T-helper 2 cell treated with Interferon-gamma antibody and Interleukin-4, amounts not matched to agents 100 ng/mL and 5 ng/mL, for 36 hours (primary cell): ENCODE results near the gene USP44. TPM values are rescaled to one million over a fixed set of nuclear protein-coding genes. Genes with fewer than 3 reads are reported as not detected.
"Not testable (repeated sequence)": the region's sequence is repeated elsewhere in the genome, so short reads cannot be mapped to it uniquely, and the experiment has no call there.

Experiments used
- intact Hi-C: fragments of 100-400 bp; cut with micrococcal nuclease; formaldehyde crosslinking; loops from one replicate; pipeline ENCODE4 v1.15.1; 2023
- total RNA-seq: library from RNA; stranded (reverse); gene quantifications from 2 replicates; pipeline ENCODE4 v1.2.3, GENCODE V29; 2022

Gene USP44
- total RNA-seq = 2.9 and 4.9 TPM in 2 replicates

DNA sequence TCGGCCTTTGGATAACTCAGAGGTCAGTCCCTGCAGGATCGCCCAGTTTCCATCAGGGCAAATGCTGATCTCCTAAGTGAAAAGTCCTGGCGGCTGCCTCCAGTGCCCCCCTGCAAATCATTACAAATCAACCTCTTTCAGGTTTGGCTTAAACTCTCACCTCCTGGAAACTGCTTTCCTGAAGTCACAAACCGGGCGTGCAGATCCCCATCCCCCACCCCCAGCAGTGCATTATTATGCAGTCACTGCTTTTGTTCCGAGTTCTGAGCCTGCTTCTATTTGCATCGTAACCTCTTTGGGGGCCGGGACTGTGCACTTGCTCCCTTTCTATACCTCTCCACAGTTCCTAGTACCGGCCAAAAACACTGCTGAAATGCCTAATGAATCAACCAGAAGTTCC, at the start of gene USP44:
USP44 (minus strand) TSS at position 172 of the 400 bp plus-strand sequence. CDS start 17,220 bp downstream, outside the sequence.
- intact Hi-C loops = loop anchor here (5.0 kb wide), 1 partner anchor 241 kb away; the partner anchor contains the start of gene NTN4

GRCh38 chr12:95600567-95600966, 49.3 kb upstream of the USP44 start:
- intact Hi-C loops = no loop called here

GRCh38 chr12:95599880-95600279, 48.6 kb upstream of the USP44 start:
- intact Hi-C loops = no loop called here

DNA sequence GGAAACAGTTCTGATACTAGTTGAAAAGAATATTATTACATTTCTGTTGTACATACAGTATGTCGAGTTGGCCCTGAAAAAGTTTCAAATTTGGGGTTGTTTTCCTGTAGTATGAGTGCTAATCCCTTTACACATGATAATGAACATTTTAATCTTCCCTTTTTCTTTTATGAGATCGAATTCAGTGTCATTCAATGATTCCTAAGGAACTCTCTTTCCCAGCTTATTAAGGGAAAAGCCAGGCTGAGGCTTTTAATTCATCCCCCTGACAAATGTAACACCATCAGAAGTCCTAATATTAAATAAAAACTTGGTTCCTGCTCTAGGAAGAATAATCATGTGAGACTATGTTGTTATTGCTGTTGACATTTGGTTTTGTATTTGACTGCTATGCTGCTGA, 42.9 kb upstream of the USP44 start:
- intact Hi-C loops = no loop called here

- intact Hi-C loops = no loop called here
Observed at GRCh38 chr12:95593266-95593871, 42.1 kb upstream of the USP44 start.

DNA sequence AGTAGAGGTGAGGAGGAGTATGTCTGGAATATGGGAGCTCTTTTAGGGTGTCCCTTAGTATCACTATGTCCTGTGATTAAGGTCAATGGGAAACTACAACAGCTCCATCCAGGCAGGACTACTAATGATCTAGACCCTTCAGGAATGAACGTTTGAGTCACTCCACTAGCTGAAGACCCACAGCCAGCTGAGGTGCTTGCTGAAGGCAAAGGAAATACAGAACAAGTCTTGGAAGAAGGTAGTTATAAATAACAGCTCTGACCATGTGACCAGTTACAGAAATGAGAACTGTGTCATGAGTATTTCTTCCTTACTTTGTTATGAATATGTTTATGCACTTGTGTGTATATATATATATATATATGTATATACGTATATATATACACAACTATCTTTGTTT, 40.5 kb upstream of the USP44 start:
- intact Hi-C loops = no loop called here

GRCh38 chr12:95590775-95591174, 39.5 kb upstream of the USP44 start:
- intact Hi-C loops = no loop called here

DNA sequence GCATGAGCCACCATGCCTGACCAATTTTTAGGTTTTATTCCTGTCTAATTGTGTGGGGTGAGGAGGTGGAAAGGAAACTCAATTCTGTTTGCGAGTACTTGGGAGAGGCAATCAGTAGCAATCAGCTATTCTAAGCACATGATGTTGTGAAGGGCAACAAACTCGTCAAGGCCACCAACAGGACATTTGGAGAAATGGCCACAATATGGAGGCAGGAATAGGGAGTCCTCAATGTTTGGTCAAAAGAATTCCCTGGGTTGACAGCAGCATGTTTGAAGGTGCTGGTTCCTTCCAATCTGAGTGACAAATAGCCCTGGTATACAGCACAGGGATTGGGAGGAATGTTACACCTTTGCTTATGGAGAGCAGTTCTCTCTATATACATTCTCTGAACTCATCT, 32.7 kb upstream of the USP44 start:
- intact Hi-C loops = no loop called here

DNA sequence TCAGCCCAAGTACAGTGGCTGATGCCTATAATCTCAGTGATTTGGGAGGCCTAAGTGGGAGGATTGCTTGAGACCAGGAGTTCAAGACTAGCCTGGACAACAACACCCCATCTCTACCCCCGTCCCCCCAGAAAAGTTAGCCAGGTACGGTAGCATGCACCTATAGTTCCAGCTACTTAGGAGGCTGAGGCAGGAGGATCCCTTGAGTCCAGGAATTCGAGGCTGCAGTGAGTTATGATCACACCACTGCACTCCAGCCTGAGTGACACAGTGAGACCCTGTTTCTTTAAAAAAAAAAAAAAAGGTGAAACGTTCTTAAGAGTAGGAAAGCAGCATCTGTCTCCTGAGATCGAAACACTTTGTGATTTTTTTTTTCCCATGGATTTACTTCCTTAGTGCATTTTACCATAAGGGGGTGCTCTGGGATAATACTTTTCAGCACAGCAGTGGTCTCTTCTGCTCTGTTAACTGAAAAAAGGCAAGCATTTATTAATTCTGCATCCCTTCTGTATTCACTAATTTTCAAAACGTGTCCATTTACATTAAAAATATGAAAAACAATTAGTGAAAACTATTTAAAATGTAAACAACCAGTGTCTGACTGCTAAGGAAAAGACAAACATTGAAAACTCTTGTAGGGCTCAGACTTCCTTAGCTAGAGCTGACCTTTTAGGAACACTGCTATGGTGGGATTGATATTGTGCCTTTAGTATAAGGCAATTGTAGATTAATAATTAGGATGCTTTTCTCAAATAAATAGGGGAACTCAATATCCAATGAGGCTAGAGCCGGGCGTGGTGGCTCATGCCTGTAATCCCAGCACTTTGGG, 31.2 kb upstream of the USP44 start:
- intact Hi-C loops = no loop called here

DNA sequence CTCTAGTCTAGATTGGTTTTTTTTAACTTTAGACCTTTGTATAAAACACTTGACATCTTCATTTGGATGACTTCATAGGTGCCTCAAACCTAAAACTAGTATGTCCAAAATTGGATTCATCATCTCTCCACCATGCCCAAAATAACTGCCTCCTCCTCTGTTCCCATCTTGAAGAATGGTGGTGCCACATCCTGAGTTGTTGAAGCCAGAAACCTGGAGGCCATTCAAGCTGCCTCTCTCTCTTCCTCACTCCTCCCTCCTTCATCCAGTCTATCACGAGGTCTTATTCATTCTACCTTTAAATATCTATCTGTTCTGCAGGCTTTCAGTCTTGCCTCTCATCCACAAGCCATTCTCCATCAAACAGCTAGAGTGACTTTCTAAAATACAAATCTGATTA, 26.5 kb upstream of the USP44 start:
- intact Hi-C loops = no loop called here

DNA sequence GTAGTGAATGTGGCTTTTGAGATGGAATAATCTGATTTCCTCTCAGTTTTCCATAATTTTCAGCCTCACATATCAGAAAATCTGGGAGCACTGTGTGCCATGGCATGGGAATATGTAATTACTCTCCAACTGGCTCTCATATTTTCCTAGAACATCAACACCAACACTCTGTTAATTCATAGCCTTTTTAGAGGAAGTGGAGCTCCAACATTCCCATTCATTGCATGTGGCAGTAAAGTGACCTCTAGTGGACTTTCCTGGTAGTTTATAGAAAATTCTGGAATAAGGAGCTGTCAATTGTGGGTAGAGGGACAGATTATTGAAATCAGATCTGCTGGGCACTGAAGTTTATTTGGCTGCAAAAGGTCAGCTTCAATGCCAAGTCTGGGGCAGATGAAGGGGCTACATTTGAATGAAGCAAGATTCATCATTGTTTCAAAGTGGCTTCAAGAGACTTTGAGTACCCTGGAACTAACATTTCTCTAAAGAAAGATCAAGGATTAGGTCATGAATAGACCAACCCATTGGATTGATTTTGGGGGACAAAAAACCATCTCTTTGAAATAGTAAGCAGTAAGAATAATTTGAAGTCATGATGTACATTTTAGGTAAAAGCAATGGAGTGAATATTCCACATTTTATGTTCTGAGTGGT, 23.6 kb upstream of the USP44 start:
- intact Hi-C loops = no loop called here

- intact Hi-C loops = no loop called here
Observed at GRCh38 chr12:95573951-95574576, 22.8 kb upstream of the USP44 start.

GRCh38 chr12:95571369-95571768, 20.1 kb upstream of the USP44 start:
- intact Hi-C loops = no loop called here

DNA sequence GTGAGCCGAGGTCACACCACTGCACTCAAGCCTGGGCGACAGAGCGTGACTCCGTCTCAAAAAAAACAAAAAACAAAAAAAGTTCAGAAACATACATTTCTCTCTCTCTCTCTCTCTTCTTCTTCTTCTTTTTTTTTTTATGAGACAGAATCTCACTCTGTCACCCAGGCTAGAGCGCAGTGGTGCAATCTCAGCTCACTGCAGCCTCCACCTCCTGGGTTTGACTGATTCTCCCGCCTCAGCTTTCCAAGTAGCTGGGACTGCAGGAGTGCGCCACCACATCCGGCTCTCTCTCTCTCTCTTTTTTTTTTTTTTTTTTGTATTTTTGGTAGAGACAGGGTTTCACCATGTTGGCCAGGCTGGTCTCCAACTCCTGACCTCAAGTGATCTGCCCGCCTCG, 16.8 kb upstream of the USP44 start:
- intact Hi-C loops = not testable (repeated sequence)

DNA sequence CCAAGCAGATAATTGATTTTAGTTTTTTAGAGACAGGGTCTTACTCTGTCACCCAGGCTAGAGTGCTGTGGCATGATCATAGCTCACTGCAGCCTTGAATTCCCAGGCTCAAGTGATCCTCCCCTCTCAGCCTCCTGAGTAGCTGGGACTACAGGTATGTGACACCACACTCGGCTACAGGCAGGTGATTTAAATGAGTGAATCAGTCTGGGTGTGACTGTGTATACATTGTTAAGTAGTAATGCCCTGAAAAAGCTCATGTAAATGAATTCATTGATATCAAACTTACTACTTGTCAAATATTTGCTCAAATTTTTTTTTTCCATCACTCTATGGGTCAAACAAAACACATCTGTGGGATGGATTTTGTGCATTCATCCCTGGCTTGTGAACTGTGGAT, 6.3 kb upstream of the USP44 start:
- intact Hi-C loops = no loop called here

DNA sequence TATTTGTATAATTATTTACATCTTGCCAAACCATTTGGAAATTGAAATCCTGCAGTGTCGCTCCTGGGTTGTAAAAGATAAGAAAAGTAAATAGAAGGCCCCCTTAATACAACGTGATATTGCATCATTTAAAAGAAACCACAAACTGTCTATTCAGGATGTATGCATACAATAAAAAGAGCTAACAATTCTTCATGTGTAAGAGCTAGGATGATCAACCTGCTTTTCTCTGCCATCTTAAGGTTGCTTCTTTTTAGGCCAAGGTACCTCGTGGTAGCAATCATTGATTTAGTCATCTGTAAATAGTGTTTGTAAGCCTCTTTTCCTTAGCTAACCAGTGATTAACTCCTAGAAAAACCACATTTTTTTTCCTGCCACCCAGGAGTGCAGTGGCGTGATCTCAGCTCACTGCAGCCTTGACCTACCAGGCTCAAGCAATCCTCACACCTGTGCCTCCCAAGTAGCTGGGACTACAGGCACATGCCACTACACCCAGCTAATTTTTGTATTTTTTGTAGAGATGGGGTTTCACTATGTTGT, 3.3 kb upstream of the USP44 start:
- intact Hi-C loops = loop anchor here (5.0 kb wide), 1 partner anchor 238 kb away; the partner anchor contains the start of gene NTN4

DNA sequence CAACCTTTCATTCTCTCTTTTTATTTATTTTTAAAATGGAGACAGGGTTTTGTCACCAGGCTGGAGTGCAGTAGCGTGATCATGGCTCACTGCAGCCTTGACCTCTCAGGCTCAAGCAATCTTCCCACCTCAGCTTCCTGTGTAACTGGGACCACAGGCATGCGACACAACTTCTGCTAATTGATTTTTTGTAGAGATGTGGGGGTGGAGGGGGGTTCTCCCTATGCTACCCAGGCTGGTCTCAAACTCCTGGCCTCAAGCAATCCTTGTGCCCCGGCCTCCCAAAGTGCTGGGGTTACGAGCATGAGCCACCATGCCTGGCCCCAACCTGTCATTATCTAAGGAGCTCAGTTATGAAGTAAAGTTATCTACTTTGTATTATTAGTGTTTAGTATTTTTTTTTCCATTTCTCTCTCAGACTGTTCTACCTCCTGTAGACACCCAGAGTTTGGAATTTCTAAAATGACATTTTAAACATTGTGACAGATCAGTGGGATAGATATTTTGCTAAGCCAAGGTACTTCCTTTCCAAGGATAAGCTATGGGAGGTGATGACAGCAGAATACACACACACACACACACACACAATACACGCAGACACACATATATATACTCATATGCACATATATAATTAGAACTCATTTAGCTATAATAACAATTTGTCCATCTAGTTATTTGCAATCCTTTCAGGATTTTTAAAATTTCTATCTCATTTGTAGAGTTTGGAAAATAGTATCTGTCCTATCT, 2.1 kb upstream of the USP44 start:
- intact Hi-C loops = loop anchor here (5.0 kb wide), 1 partner anchor 239 kb away; the partner anchor contains the start of gene NTN4

GRCh38 chr12:95551913-95552516, 739 bp upstream of the USP44 start:
- intact Hi-C loops = loop anchor here (5.0 kb wide), 1 partner anchor 240 kb away; the partner anchor contains the start of gene NTN4

GRCh38 chr12:95549392-95550084, 1.7 kb downstream of the USP44 start:
- intact Hi-C loops = loop anchor here (2.0 to 5.0 kb wide), 3 partner anchors 243 to 851 kb away; partner anchors contain the start of genes CDK17, NTN4 and SNRPF
